HEK293 (cell line): Measurements from ENCODE around the gene TNIK.

Experiments
- ATF2 ChIP-seq: fragments of 450-650 bp; formaldehyde crosslinking; IDR thresholded peaks from 2 replicates; pipeline ENCODE4 v1.5.1; 2016; ENCODE audit warnings: missing biosample characterization, missing genetic modification characterization, low read depth
- BCL11B ChIP-seq: fragments of 450-650 bp; formaldehyde crosslinking; IDR thresholded peaks from 2 replicates; pipeline ENCODE4 v1.5.1; 2016; ENCODE audit warnings: low read depth, missing biosample characterization, missing genetic modification characterization
- GFI1B ChIP-seq: fragments of 450-650 bp; formaldehyde crosslinking; IDR thresholded peaks from 2 replicates; pipeline ENCODE4 v1.5.1; 2016; ENCODE audit warnings: missing biosample characterization, missing genetic modification characterization
- IKZF3 ChIP-seq: fragments of 450-650 bp; IDR thresholded peaks from 2 replicates; pipeline ENCODE4 v1.5.0; 2018; ENCODE audit warnings: missing biosample characterization, mild to moderate bottlenecking, missing genetic modification characterization, moderate library complexity
- KLF8 ChIP-seq: fragments of 450-650 bp; formaldehyde crosslinking; IDR thresholded peaks from 2 replicates; pipeline ENCODE4 v1.5.1; 2016; ENCODE audit warnings: missing biosample characterization, missing genetic modification characterization
- OSR2 ChIP-seq: fragments of 450-650 bp; formaldehyde crosslinking; IDR thresholded peaks from 2 replicates; pipeline ENCODE4 v1.5.1; 2016; ENCODE audit warnings: missing biosample characterization, missing genetic modification characterization
- OVOL3 ChIP-seq: fragments of 450-650 bp; formaldehyde crosslinking; IDR thresholded peaks from 2 replicates; pipeline ENCODE4 v1.5.1; 2016; ENCODE audit warnings: missing biosample characterization, missing genetic modification characterization
- SALL2 ChIP-seq: fragments of 450-650 bp; formaldehyde crosslinking; IDR thresholded peaks from 2 replicates; pipeline ENCODE4 v1.5.0; 2017; ENCODE audit warnings: missing biosample characterization, mild to moderate bottlenecking, missing genetic modification characterization, borderline replicate concordance
- TSHZ1 ChIP-seq: fragments of 450-650 bp; formaldehyde crosslinking; IDR thresholded peaks from 2 replicates; pipeline ENCODE4 v1.5.1; 2016; ENCODE audit warnings: missing biosample characterization, missing genetic modification characterization, borderline replicate concordance
- ZBTB10 ChIP-seq: fragments of 450-650 bp; formaldehyde crosslinking; IDR thresholded peaks from 2 replicates; pipeline ENCODE4 v1.5.1; 2016; ENCODE audit warnings: missing biosample characterization, missing genetic modification characterization
- ZBTB6 ChIP-seq: fragments of 450-650 bp; formaldehyde crosslinking; IDR thresholded peaks from 2 replicates; pipeline ENCODE4 v1.5.1; 2017; ENCODE audit warnings: missing biosample characterization, missing genetic modification characterization
- ZEB2 ChIP-seq: fragments of 450-650 bp; formaldehyde crosslinking; IDR thresholded peaks from 2 replicates; pipeline ENCODE4 v1.5.1; 2016; ENCODE audit warnings: missing biosample characterization, missing genetic modification characterization
- ZNF223 ChIP-seq: fragments of 450-650 bp; formaldehyde crosslinking; IDR thresholded peaks from 2 replicates; pipeline ENCODE4 v1.5.1; 2016; ENCODE audit warnings: missing biosample characterization, missing genetic modification characterization
- ZNF23 ChIP-seq: fragments of 450-650 bp; formaldehyde crosslinking; IDR thresholded peaks from 2 replicates; pipeline ENCODE4 v1.5.1; 2016; ENCODE audit warnings: missing biosample characterization, missing genetic modification characterization, borderline replicate concordance
- ZNF26 ChIP-seq: fragments of 450-650 bp; formaldehyde crosslinking; IDR thresholded peaks from 2 replicates; pipeline ENCODE4 v1.5.1; 2016; ENCODE audit warnings: missing biosample characterization, missing genetic modification characterization
- ZNF501 ChIP-seq: fragments of 450-650 bp; formaldehyde crosslinking; IDR thresholded peaks from 2 replicates; pipeline ENCODE4 v1.5.1; 2016; ENCODE audit warnings: missing biosample characterization, missing genetic modification characterization
- ZNF585B ChIP-seq: fragments of 450-650 bp; formaldehyde crosslinking; IDR thresholded peaks from 2 replicates; pipeline ENCODE4 v1.5.1; 2016; ENCODE audit warnings: missing biosample characterization, missing genetic modification characterization
- ZNF692 ChIP-seq: fragments of 450-650 bp; formaldehyde crosslinking; IDR thresholded peaks from 2 replicates; pipeline ENCODE4 v1.5.1; 2016; ENCODE audit warnings: missing biosample characterization, missing genetic modification characterization
- ZNF701 ChIP-seq: fragments of 450-650 bp; formaldehyde crosslinking; IDR thresholded peaks from 2 replicates; pipeline ENCODE4 v1.5.1; 2016; ENCODE audit warnings: missing biosample characterization, missing genetic modification characterization
- ZNF707 ChIP-seq: fragments of 450-650 bp; formaldehyde crosslinking; IDR thresholded peaks from 2 replicates; pipeline ENCODE4 v1.5.1; 2016; ENCODE audit warnings: missing biosample characterization, missing genetic modification characterization
- ZSCAN30 ChIP-seq: fragments of 450-650 bp; IDR thresholded peaks from 2 replicates; pipeline ENCODE4 v1.5.1; 2018; ENCODE audit warnings: missing biosample characterization, mild to moderate bottlenecking, missing genetic modification characterization, moderate library complexity
- ZSCAN4 ChIP-seq: fragments of 450-650 bp; formaldehyde crosslinking; IDR thresholded peaks from 2 replicates; pipeline ENCODE4 v1.5.1; 2017; ENCODE audit warnings: missing biosample characterization, missing genetic modification characterization

TNIK gene

GRCh38 chr3:171459137-171459941, 866 bp downstream of the TNIK start (continued):
- TF ChIP-seq ZSCAN4 (peak; percentile 95), IKZF3 (no peak), ZBTB6 (no peak), KLF8 (tag by site-specific recombination) (peak; percentile 39; the same call in 1 of the 2 replicates), GFI1B (tag by site-specific recombination) (no peak; the same call in 1 of the 2 replicates), OSR2 (tag by site-specific recombination) (no peak), TSHZ1 (peak; percentile 93), ZNF701 (tag by site-specific recombination) (no peak), BCL11B (tag by site-specific recombination) (0 out of 2 replicates have a peak, but pooled peaks have one; percentile 34), SALL2 (tag by site-specific recombination) (no peak), ZNF585B (tag by site-specific recombination) (no peak), ZNF26 (no peak), ZBTB10 (tag by site-specific recombination) (0 out of 2 replicates have a peak, but pooled peaks have one; percentile 29), OVOL3 (tag by site-specific recombination) (no peak), ZSCAN30 (tag by site-specific recombination) (no peak), ZNF692 (tag by site-specific recombination) (peak; percentile 56; the same call in 1 of the 2 replicates), ZNF501 (tag by site-specific recombination) (0 out of 2 replicates have a peak, but pooled peaks have one; percentile 30), ATF2 (tag by site-specific recombination) (no peak), ZEB2 (tag by site-specific recombination) (0 out of 2 replicates have a peak, but pooled peaks have one; percentile 67), ZNF223 (tag by site-specific recombination) (no peak), ZNF23 (tag by site-specific recombination) (no peak), ZNF707 (tag by site-specific recombination) (no peak)
